GM06990 (cell line): ENCODE measurements around the gene UBE2N.

Experiments used
- DNase-seq: peaks from one replicate; pipeline ENCODE4 v3.0.0-alpha.2; 2011; ENCODE audit not compliant: insufficient read length; ENCODE audit errors: extremely low read depth
- H3K27me3 ChIP-seq: replicated peaks from 2 replicates; pipeline ENCODE4 v1.6.0; 2011; ENCODE audit warnings: low read length; ENCODE audit not compliant: control insufficient read depth, insufficient read depth
- H3K36me3 ChIP-seq: 2 replicates; pipeline ENCODE4 v1.5.1; 2011; ENCODE audit warnings: low read length; ENCODE audit not compliant: control insufficient read depth, insufficient read depth
- H3K4me3 ChIP-seq: replicated peaks from 2 replicates; pipeline ENCODE4 v1.5.1; 2011; ENCODE audit warnings: low read depth, mild to moderate bottlenecking, control low read depth, low read length
- CTCF ChIP-seq: IDR thresholded peaks from 2 replicates; pipeline ENCODE4 v1.5.1; 2011; ENCODE audit warnings: low read length, control low read depth, mild to moderate bottlenecking, inconsistent platforms; ENCODE audit not compliant: insufficient read depth, poor library complexity, severe bottlenecking

The UBE2N gene

GRCh38 chr12:93358058-93358457, 83.7 kb downstream of the UBE2N start:
- Histone ChIP-seq H3K27me3 (no peaks in the 10 kb centered on the region), H3K4me3 (no peak overlapping the region), H3K36me3 (no peaks in the 10 kb centered on the region)
- TF ChIP-seq CTCF = no peak
- DNase-seq = no peak

- no peaks in the 10 kb centered on the region for H3K27me3 ChIP-seq
- no peaks in the 10 kb centered on the region for H3K36me3 ChIP-seq
- DNase-seq = no peak
- no peak overlapping the region for H3K4me3 ChIP-seq
- no peak for TF ChIP-seq CTCF
Measured at GRCh38 chr12:93356214-93356613, 85.5 kb downstream of the UBE2N start.
